IMR-90 (cell line): ENCODE data around the gene DYNC2H1. TPM values are rescaled to one million over a fixed set of nuclear protein-coding genes. Genes with fewer than 3 reads are reported as not detected.

Experiments used
- ATAC-seq: fragments of 200-7000 bp; cut with Tn5 transposase; 2 replicates; pipeline ENCODE4 v1.9.1; 2020; ENCODE audit warnings: low read depth, mild to moderate bottlenecking, moderate library complexity
- BruUV-seq: library from RNA; stranded (reverse); fragments of 400-500 nt; replicated peaks from 2 replicates; lab custom pipeline; 2021; lab: Mats Ljungman, UMichigan
- CTCF ChIA-PET: fragments of 300-600 bp; formaldehyde crosslinking; extraction: SDS; loops from one replicate; lab custom pipeline; 2021; ENCODE audit warnings: antibody characterized with exemption; lab: Yijun Ruan, JAX
- POLR2A ChIA-PET: fragments of 300-600 bp; sonication (Branson Sonifier 250); formaldehyde crosslinking; loops from one replicate; lab custom pipeline; 2022; ENCODE audit warnings: antibody characterized with exemption; ENCODE audit not compliant: unreplicated experiment; lab: Charles Lee
- DNase-seq: peaks from one replicate; pipeline ENCODE4 v3.0.0; 2013
- H2AFZ ChIP-seq: replicated peaks from 2 replicates; pipeline ENCODE3; 2013; ENCODE audit warnings: low read length, mild to moderate bottlenecking; ENCODE audit not compliant: poor library complexity
- H2AK5ac ChIP-seq: 2 replicates; pipeline ENCODE4 v1.6.1; 2013; ENCODE audit warnings: low read depth, low read length, inconsistent platforms
- H2AK9ac ChIP-seq: replicated peaks from 2 replicates; pipeline ENCODE3; 2013; ENCODE audit warnings: mild to moderate bottlenecking, low read depth, low read length, moderate library complexity; ENCODE audit not compliant: poor library complexity
- H2BK120ac ChIP-seq: 2 replicates; pipeline ENCODE4 v1.6.1; 2013; ENCODE audit warnings: low read depth, low read length, inconsistent platforms
- H2BK15ac ChIP-seq: 3 replicates; pipeline ENCODE4 v1.6.1; 2013; ENCODE audit warnings: low read depth, low read length, inconsistent platforms
- H2BK20ac ChIP-seq: 2 replicates; pipeline ENCODE4 v1.6.1; 2013; ENCODE audit warnings: low read depth, mild to moderate bottlenecking, inconsistent platforms, low read length, moderate library complexity
- H2BK5ac ChIP-seq: 2 replicates; pipeline ENCODE4 v1.6.1; 2013; ENCODE audit warnings: mild to moderate bottlenecking, low read depth, low read length, inconsistent platforms; ENCODE audit not compliant: poor library complexity, severe bottlenecking
- H3K14ac ChIP-seq: replicated peaks from 2 replicates; pipeline ENCODE4 v1.6.1; 2013; ENCODE audit warnings: low read depth, low read length, inconsistent platforms
- H3K18ac ChIP-seq: 2 replicates; pipeline ENCODE4 v1.6.1; 2013; ENCODE audit warnings: low read depth, low read length, control low read depth
- H3K23ac ChIP-seq: 2 replicates; pipeline ENCODE4 v1.6.1; 2013; ENCODE audit warnings: low read depth, low read length, inconsistent platforms
- H3K27ac ChIP-seq: 2 replicates; pipeline ENCODE4 v1.5.1; 2013; ENCODE audit warnings: mild to moderate bottlenecking, control low read depth, low read length; ENCODE audit not compliant: insufficient read depth
- H3K27me3 ChIP-seq: 2 replicates; pipeline ENCODE4 v1.6.1; 2013; ENCODE audit warnings: low read length; ENCODE audit not compliant: control insufficient read depth, insufficient read depth
- H3K36me3 ChIP-seq: 2 replicates; pipeline ENCODE4 v1.6.1; 2013; ENCODE audit warnings: low read length, mixed read lengths; ENCODE audit not compliant: control insufficient read depth, insufficient read depth
- H3K4ac ChIP-seq: 2 replicates; pipeline ENCODE4 v1.6.1; 2013; ENCODE audit warnings: low read depth, low read length, inconsistent platforms
- H3K4me1 ChIP-seq: 2 replicates; pipeline ENCODE4 v1.6.1; 2013; ENCODE audit warnings: low read length, mixed read lengths; ENCODE audit not compliant: control insufficient read depth, insufficient read depth
- H3K4me2 ChIP-seq: 2 replicates; pipeline ENCODE4 v1.6.1; 2013; ENCODE audit warnings: low read depth, mild to moderate bottlenecking, control low read depth, low read length, moderate library complexity
- H3K4me3 ChIP-seq: 2 replicates; pipeline ENCODE4 v1.5.1; 2013; ENCODE audit warnings: low read depth, mild to moderate bottlenecking, control low read depth, low read length, moderate library complexity; ENCODE audit not compliant: insufficient read depth
- H3K56ac ChIP-seq: 2 replicates; pipeline ENCODE4 v1.6.1; 2013; ENCODE audit warnings: low read length, inconsistent platforms; ENCODE audit not compliant: insufficient read depth; ENCODE audit errors: extremely low read depth
- H3K79me1 ChIP-seq, 2 experiments: 2 replicates each; pipeline ENCODE4 v1.6.1; 2013; ENCODE audit warnings: low read length in 2 of 2, inconsistent platforms in 1 of 2, low read depth in 1 of 2
- H3K9ac ChIP-seq: 2 replicates; pipeline ENCODE4 v1.6.1; 2013; ENCODE audit warnings: low read depth, low read length, control low read depth
- H3K9me1 ChIP-seq: 2 replicates; pipeline ENCODE4 v1.6.1; 2013; ENCODE audit warnings: low read length, inconsistent platforms; ENCODE audit not compliant: insufficient read depth
- H3K9me3 ChIP-seq: 2 replicates; pipeline ENCODE4 v1.6.1; 2013; ENCODE audit warnings: low read length; ENCODE audit not compliant: control insufficient read depth, insufficient read depth
- H4K20me1 ChIP-seq: 2 replicates; pipeline ENCODE4 v1.6.1; 2013; ENCODE audit warnings: low read length, inconsistent platforms; ENCODE audit not compliant: insufficient read depth
- H4K5ac ChIP-seq: 2 replicates; pipeline ENCODE4 v1.6.1; 2013; ENCODE audit warnings: mild to moderate bottlenecking, low read depth, low read length, control low read depth
- H4K8ac ChIP-seq, 2 experiments: 2 replicates each; pipeline ENCODE4 v1.6.1; 2013; ENCODE audit warnings: low read depth in 2 of 2, low read length in 2 of 2, control low read depth in 1 of 2, inconsistent platforms in 1 of 2
- H4K91ac ChIP-seq: 2 replicates; pipeline ENCODE4 v1.6.1; 2013; ENCODE audit warnings: low read depth, low read length, inconsistent platforms; ENCODE audit not compliant: insufficient read depth
- BHLHE40 ChIP-seq: fragments of 150-350 bp; IDR thresholded peaks from 2 replicates; pipeline ENCODE4 v1.6.1; 2016; ENCODE audit warnings: mild to moderate bottlenecking, low read depth, low read length
- CTCF ChIP-seq: conservative IDR thresholded peaks from 2 replicates; pipeline ENCODE4 v1.5.1; 2012; ENCODE audit warnings: mild to moderate bottlenecking, low read depth, low read length, improper control_type of control experiment
- FOS ChIP-seq: fragments of 150-350 bp; IDR thresholded peaks from 2 replicates; pipeline ENCODE4 v1.6.1; 2016; ENCODE audit warnings: low read depth, low read length
- MAFK ChIP-seq: IDR thresholded peaks from 2 replicates; pipeline ENCODE4 v1.6.1; 2012; ENCODE audit warnings: low read depth, low read length, improper control_type of control experiment
- RCOR1 ChIP-seq: IDR thresholded peaks from 2 replicates; pipeline ENCODE4 v1.6.1; 2012; ENCODE audit warnings: mild to moderate bottlenecking, low read length, improper control_type of control experiment; ENCODE audit not compliant: insufficient replicate concordance
- SMC3 ChIP-seq: fragments of 150-350 bp; IDR thresholded peaks from 2 replicates; pipeline ENCODE4 v1.6.1; 2016; ENCODE audit warnings: low read depth, mild to moderate bottlenecking, antibody characterized with exemption, low read length, moderate library complexity
- WGBS, 2 experiments: methylation state at CpG; one replicate each; pipeline versions ENCODE4 v1.1.5 to v1.1.7; 2013; ENCODE audit warnings: missing lambda C conversion rate in 2 of 2; ENCODE audit not compliant: insufficient read length in 1 of 2; ENCODE audit errors: extremely low coverage in 2 of 2; 5-methylcytosine and 5-hydroxymethylcytosine counted together
- dilution Hi-C: fragments of 300-500 bp; cut with HindIII; formaldehyde crosslinking; loops from one replicate; pipeline ENCODE4 v1.14.3; 2018; ENCODE audit warnings: low sequenced_read_pairs; ENCODE audit not compliant: unreplicated experiment
- in situ Hi-C: fragments of 300-500 bp; cut with MboI; formaldehyde crosslinking; loops from 3 replicates; pipeline ENCODE4 v1.14.3; 2019; ENCODE audit warnings: low sequenced_read_pairs, inconsistent platforms, mixed read lengths
- intact Hi-C: fragments of 100-400 bp; cut with micrococcal nuclease; formaldehyde crosslinking; loops from 2 replicates; pipeline ENCODE4 v1.10.0; 2022
- polyA plus RNA-seq, 3 experiments: library from polyadenylated mRNA; depleted of rRNA; stranded (reverse); fragments of >200 nt; gene quantifications; 2 replicates each; pipeline ENCODE4 v1.2.3, GENCODE V29; 2012; ENCODE audit warnings: low replicate concordance in 1 of 3
- total RNA-seq: library from RNA; depleted of rRNA; stranded (reverse); fragments of >200 nt; gene quantifications from 2 replicates; pipeline ENCODE4 v1.2.3, GENCODE V29; 2012

The DYNC2H1 gene
- total and polyA plus RNA-seq, 2 of the 4 experiments (the other 2 are of a cell fraction) = 5.7 to 21.0 TPM

GRCh38 chr11:103295704-103296103 is 186.5 kb downstream of the DYNC2H1 start:
- no TSS peak for BruUV-seq
- H3K9ac ChIP-seq = no peak overlapping the region

More at GRCh38 chr11:103295704-103296103, 186.5 kb downstream of the DYNC2H1 start:
- no peak overlapping the region for H4K5ac ChIP-seq
- H2BK120ac ChIP-seq = no peak overlapping the region
- no peaks in the 10 kb centered on the region for H3K4me1 ChIP-seq
- 93% methylated on average over 2 of the region's 5 CpGs; no CpG with 5 or more reads in 1 of the 2 experiments for WGBS, 2 experiments
- ATAC-seq (no peak), DNase-seq (no peak)
- no peak overlapping the region for H2AK5ac ChIP-seq
- no peak overlapping the region for H3K18ac ChIP-seq
- H3K27ac ChIP-seq = no peak overlapping the region
- dilution Hi-C loops = no loop called here
- no peaks in the 10 kb centered on the region for H3K79me1 ChIP-seq
- no peak overlapping the region for H3K4me3 ChIP-seq
- CTCF ChIA-PET = no interaction called here
- intact Hi-C loops = no loop called here
- no peak overlapping the region for H4K8ac ChIP-seq
- H3K4ac ChIP-seq = no peak overlapping the region
- H3K14ac ChIP-seq = no peak overlapping the region
- TF ChIP-seq FOS = no peak
- no peak for TF ChIP-seq SMC3
- TF ChIP-seq RCOR1 = no peak
- TF ChIP-seq CTCF = no peak
- no peak for TF ChIP-seq MAFK
- TF ChIP-seq BHLHE40 = no peak
- no peak overlapping the region for H3K4me2 ChIP-seq
- H3K56ac ChIP-seq = no peak overlapping the region
- no peak overlapping the region for H2AK9ac ChIP-seq
- H2BK20ac ChIP-seq = no peak overlapping the region
- no peak overlapping the region for H2BK15ac ChIP-seq
- H3K27me3 ChIP-seq = no peaks in the 10 kb centered on the region
- H2AFZ ChIP-seq = no peak overlapping the region
- H4K20me1 ChIP-seq = no peaks in the 10 kb centered on the region
- H3K23ac ChIP-seq = no peak overlapping the region
- peaks cover 11% of the 10 kb centered on the region for H3K36me3 ChIP-seq
- H2BK5ac ChIP-seq = no peak overlapping the region
- H4K91ac ChIP-seq = no peak overlapping the region
- H3K9me1 ChIP-seq = no peaks in the 10 kb centered on the region
- H3K9me3 ChIP-seq = peaks cover 28% of the 10 kb centered on the region
- POLR2A ChIA-PET = no interaction called here
- in situ Hi-C loops = no loop called here
